CD14-positive monocyte (primary cell): ENCODE results near the gene DEF6. TPM values are rescaled to one million over a fixed set of nuclear protein-coding genes. Genes with fewer than 3 reads are reported as not detected.

Experiments used
- DNase-seq, 3 donors: peaks; one replicate each; pipeline ENCODE4 v3.0.0-alpha.2; 2011 to 2022
- H2AFZ ChIP-seq: 2 replicates; pipeline ENCODE4 v1.6.0; 2012; ENCODE audit warnings: mild to moderate bottlenecking, low read depth, low read length, inconsistent platforms; ENCODE audit not compliant: insufficient read depth, poor library complexity, severe bottlenecking
- H3K27ac ChIP-seq, 2 donors: 1 replicate in 1 of 2; 2 replicates in 1 of 2; pipeline ENCODE4 v1.5.1; 2012 to 2013; ENCODE audit warnings: low read length in 2 of 2, control low read depth in 1 of 2, inconsistent platforms in 1 of 2, low read depth in 1 of 2, mild to moderate bottlenecking in 1 of 2
- H3K27me3 ChIP-seq, 2 donors: one replicate each; pipeline versions ENCODE4 v1.6.0 to v1.6.1; 2011 to 2013; ENCODE audit warnings: low read length in 2 of 2; ENCODE audit not compliant: control insufficient read depth in 2 of 2, insufficient read depth in 2 of 2
- H3K36me3 ChIP-seq, 2 donors: replicated peaks in 1 of 2; 1 replicate in 1 of 2; 2 replicates in 1 of 2; pipeline versions ENCODE4 v1.5.1 to v1.6.1; 2012 to 2013; ENCODE audit warnings: low read length in 2 of 2, control low read depth in 1 of 2, inconsistent platforms in 1 of 2, mild to moderate bottlenecking in 1 of 2; ENCODE audit not compliant: insufficient read depth in 2 of 2, control insufficient read depth in 1 of 2
- H3K4me1 ChIP-seq, 2 donors: 1 replicate in 1 of 2; 2 replicates in 1 of 2; pipeline versions ENCODE4 v1.5.1 to v1.6.1; 2012 to 2013; ENCODE audit warnings: low read length in 2 of 2, control low read depth in 1 of 2, inconsistent platforms in 1 of 2, mild to moderate bottlenecking in 1 of 2, moderate library complexity in 1 of 2; ENCODE audit not compliant: insufficient read depth in 2 of 2, control insufficient read depth in 1 of 2
- H3K4me2 ChIP-seq: replicated peaks from 2 replicates; pipeline ENCODE3; 2012; ENCODE audit warnings: low read length, moderate library complexity, mild to moderate bottlenecking; ENCODE audit not compliant: poor library complexity, severe bottlenecking; ENCODE audit errors: extremely low read depth
- H3K4me3 ChIP-seq, 3 experiments: fragments of 200-600 bp in 1 of 3; sonication (generic) in 1 of 3; replicated peaks in 1 of 3; 1 replicate in 2 of 3; 2 replicates in 1 of 3; pipeline ENCODE4 v1.5.1; 2011 to 2013; ENCODE audit warnings: low read length in 3 of 3, mild to moderate bottlenecking in 3 of 3, control low read depth in 2 of 3, low read depth in 2 of 3, inconsistent platforms in 1 of 3, moderate library complexity in 1 of 3
- H3K79me2 ChIP-seq: 2 replicates; pipeline ENCODE4 v1.6.0; 2012; ENCODE audit warnings: mild to moderate bottlenecking, control low read depth, inconsistent platforms, low read length, moderate library complexity; ENCODE audit not compliant: insufficient read depth
- H3K9ac ChIP-seq: 2 replicates; pipeline ENCODE4 v1.6.0; 2017; ENCODE audit warnings: low read length, mild to moderate bottlenecking; ENCODE audit not compliant: insufficient read depth, poor library complexity, severe bottlenecking
- H3K9me3 ChIP-seq, 2 donors: replicated peaks in 1 of 2; 1 replicate in 1 of 2; 2 replicates in 1 of 2; pipeline versions ENCODE4 v1.5.1 to v1.6.1; 2012 to 2013; ENCODE audit warnings: low read length in 2 of 2, control low read depth in 1 of 2; ENCODE audit not compliant: control insufficient read depth in 1 of 2, insufficient read depth in 1 of 2
- H4K20me1 ChIP-seq: 2 replicates; pipeline ENCODE4 v1.6.0; 2012; ENCODE audit warnings: mild to moderate bottlenecking, low read length, control low read depth, moderate library complexity; ENCODE audit not compliant: insufficient read depth
- H3K27ac Mint-ChIP-seq, 7 donors: one replicate each; pipeline ENCODE4 v1.8.0; 2020; ENCODE audit warnings: mild to moderate bottlenecking in 7 of 7, mixed read lengths in 7 of 7, moderate library complexity in 6 of 7, inconsistent platforms in 2 of 7
- H3K27me3 Mint-ChIP-seq, 3 donors: one replicate each; pipeline ENCODE4 v1.8.0; 2021 to 2022; ENCODE audit warnings: low read depth in 3 of 3, mild to moderate bottlenecking in 3 of 3, mixed read lengths in 3 of 3, moderate library complexity in 3 of 3, inconsistent platforms in 1 of 3
- H3K36me3 Mint-ChIP-seq, 2 donors: one replicate each; pipeline ENCODE4 v1.8.0; 2020; ENCODE audit warnings: mixed read lengths in 2 of 2, inconsistent platforms in 1 of 2, mild to moderate bottlenecking in 1 of 2
- H3K4me1 Mint-ChIP-seq: one replicate; pipeline ENCODE4 v1.8.0; 2020; ENCODE audit warnings: mild to moderate bottlenecking, mixed read lengths
- H3K4me3 Mint-ChIP-seq, 2 donors: one replicate each; pipeline ENCODE4 v1.8.0; 2020; ENCODE audit warnings: mild to moderate bottlenecking in 2 of 2, mixed read lengths in 2 of 2, moderate library complexity in 1 of 2
- H3K9me3 Mint-ChIP-seq, 7 donors: one replicate each; pipeline ENCODE4 v1.8.0; 2020 to 2022; ENCODE audit warnings: mixed read lengths in 7 of 7, mild to moderate bottlenecking in 6 of 7, moderate library complexity in 6 of 7, inconsistent platforms in 2 of 7
- WGBS: methylation state at CpG from one replicate; pipeline ENCODE4 v1.1.5; 2013; ENCODE audit warnings: missing lambda C conversion rate; ENCODE audit not compliant: insufficient coverage; 5-methylcytosine and 5-hydroxymethylcytosine counted together
- intact Hi-C, 2 donors: fragments of 100-400 bp; cut with micrococcal nuclease; formaldehyde crosslinking; loops; one replicate each; pipeline versions ENCODE4 v1.15.0 to v1.15.1; 2023
- polyA plus RNA-seq, 3 donors: library from polyadenylated mRNA; depleted of rRNA in 1 of 3; unstranded in 2 of 3; stranded (reverse) in 1 of 3; fragments of 300-500 nt in 2 of 3; fragments of >200 nt in 1 of 3; fragmentation: Illumina TruSeq in 2 of 3; gene quantifications; 1 replicate in 2 of 3; 2 replicates in 1 of 3; pipeline ENCODE4 v1.2.3, GENCODE V29; 2012 to 2021
- TF ChIP-seq, protein P1 (sequence below): fragments of 200-600 bp; IDR thresholded peaks from one replicate; pipeline ENCODE4 v1.8.0; 2022; ENCODE audit warnings: antibody characterized with exemption, mild to moderate bottlenecking

Gene DEF6
- polyA plus RNA-seq, 3 donors, result 41.2 to 110 (median 59.3) TPM

DNA sequence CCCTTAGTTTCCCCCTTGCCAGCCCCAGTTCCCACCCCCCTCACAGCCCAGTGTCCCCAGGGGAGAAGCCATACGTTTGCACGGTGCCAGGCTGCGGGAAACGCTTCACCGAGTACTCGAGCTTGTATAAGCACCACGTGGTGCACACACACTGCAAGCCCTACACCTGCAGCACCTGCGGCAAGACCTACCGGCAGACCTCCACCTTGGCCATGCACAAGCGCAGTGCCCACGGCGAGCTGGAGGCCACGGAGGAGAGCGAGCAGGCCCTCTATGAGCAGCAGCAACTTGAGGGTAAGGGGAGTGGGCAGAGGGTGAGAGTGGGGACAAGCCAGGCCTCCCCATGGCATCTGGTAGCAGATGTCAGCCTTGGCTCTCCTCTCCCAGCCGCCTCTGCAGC lies 5.1 kb upstream of the DEF6 start:
- peaks cover 82 to 94% of the 10 kb centered on the region in 2 donors for H3K36me3 Mint-ChIP-seq
- Histone ChIP-seq H3K4me1 (peaks cover 11 to 12% of the 10 kb centered on the region in 2 donors), H3K4me3 (no peak overlapping the region), H3K27me3 (no peaks in the 10 kb centered on the region), H3K9me3 (no peaks in the 10 kb centered on the region), H3K79me2 (peaks cover 3% of the 10 kb centered on the region), H3K36me3 (peaks cover 76 to 90% of the 10 kb centered on the region in 2 donors), H4K20me1 (no peaks in the 10 kb centered on the region), H3K9ac (no peak overlapping the region), H2AFZ (no peak overlapping the region), H3K27ac (no peak overlapping the region), H3K4me2 (no peak overlapping the region)
- peak overlapping the region in 2 of 7 donors; percentile 1 to 36 for H3K27ac Mint-ChIP-seq
- DNase-seq, result no peak
- TF ChIP-seq, protein P1, sequence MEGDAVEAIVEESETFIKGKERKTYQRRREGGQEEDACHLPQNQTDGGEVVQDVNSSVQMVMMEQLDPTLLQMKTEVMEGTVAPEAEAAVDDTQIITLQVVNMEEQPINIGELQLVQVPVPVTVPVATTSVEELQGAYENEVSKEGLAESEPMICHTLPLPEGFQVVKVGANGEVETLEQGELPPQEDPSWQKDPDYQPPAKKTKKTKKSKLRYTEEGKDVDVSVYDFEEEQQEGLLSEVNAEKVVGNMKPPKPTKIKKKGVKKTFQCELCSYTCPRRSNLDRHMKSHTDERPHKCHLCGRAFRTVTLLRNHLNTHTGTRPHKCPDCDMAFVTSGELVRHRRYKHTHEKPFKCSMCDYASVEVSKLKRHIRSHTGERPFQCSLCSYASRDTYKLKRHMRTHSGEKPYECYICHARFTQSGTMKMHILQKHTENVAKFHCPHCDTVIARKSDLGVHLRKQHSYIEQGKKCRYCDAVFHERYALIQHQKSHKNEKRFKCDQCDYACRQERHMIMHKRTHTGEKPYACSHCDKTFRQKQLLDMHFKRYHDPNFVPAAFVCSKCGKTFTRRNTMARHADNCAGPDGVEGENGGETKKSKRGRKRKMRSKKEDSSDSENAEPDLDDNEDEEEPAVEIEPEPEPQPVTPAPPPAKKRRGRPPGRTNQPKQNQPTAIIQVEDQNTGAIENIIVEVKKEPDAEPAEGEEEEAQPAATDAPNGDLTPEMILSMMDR, result no peak
- peaks cover 12% of the 10 kb centered on the region for H3K4me1 Mint-ChIP-seq
- no peaks in the 10 kb centered on the region for H3K9me3 Mint-ChIP-seq
- 82% methylated on average over 15 of the region's 15 CpGs for WGBS
- intact Hi-C loops, result loop anchor here (5.0 to 10.0 kb wide), 2 partner anchors 35 to 442 kb away; partner anchors contain the start of gene ARMC12 (in 1 of the 2)
- no peak overlapping the region for H3K4me3 Mint-ChIP-seq
- H3K27me3 Mint-ChIP-seq, result no peaks in the 10 kb centered on the region

DNA sequence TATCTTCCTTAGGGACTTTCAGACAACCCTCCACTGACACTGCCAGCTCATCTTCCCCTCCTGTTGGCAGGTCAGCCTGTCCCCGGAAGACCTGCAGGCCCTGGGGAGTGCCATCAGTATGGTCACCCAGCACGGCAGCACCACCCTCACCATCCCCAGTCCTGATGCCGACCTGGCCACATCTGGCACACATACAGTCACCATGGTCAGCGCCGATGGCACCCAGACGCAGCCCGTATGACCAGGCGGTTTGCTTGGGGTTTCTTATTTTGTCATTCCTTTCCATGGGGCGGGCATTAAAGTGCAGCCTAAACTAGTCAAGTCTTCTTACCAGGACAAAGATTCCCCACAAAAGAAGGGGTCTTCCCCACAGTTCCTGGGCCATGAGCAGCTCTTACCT lies 3.9 kb upstream of the DEF6 start:
- DNase-seq, result no peak
- H3K27me3 Mint-ChIP-seq, result peaks cover 0 to 2% (median 0%) of the 10 kb centered on the region in 3 donors
- intact Hi-C loops, result loop anchor here (5.0 to 10.0 kb wide), 2 partner anchors 34 to 441 kb away; partner anchors contain the start of gene ARMC12 (in 1 of the 2)

More for the DNA sequence above, 3.9 kb upstream of the DEF6 start:
- no peaks in the 10 kb centered on the region for H3K9me3 ChIP-seq
- H3K36me3 ChIP-seq, result peaks cover 65 to 78% of the 10 kb centered on the region in 2 donors
- H3K4me2 ChIP-seq, result no peak overlapping the region
- H3K9ac ChIP-seq, result no peak overlapping the region
- no peaks in the 10 kb centered on the region for H3K9me3 Mint-ChIP-seq
- no peak overlapping the region for H3K4me3 ChIP-seq
- no peaks in the 10 kb centered on the region for H3K27me3 ChIP-seq
- H3K27ac Mint-ChIP-seq, result peak overlapping the region in 1 of 7 donors; percentile 78
- H2AFZ ChIP-seq, result no peak overlapping the region
- peaks cover 70 to 82% of the 10 kb centered on the region in 2 donors for H3K36me3 Mint-ChIP-seq
- WGBS, result 94% methylated on average over 9 of the region's 9 CpGs
- peaks cover 18% of the 10 kb centered on the region for H3K4me1 Mint-ChIP-seq
- peaks cover 15% of the 10 kb centered on the region for H3K79me2 ChIP-seq
- TF ChIP-seq, protein P1, result no peak
- peaks cover 21 to 24% of the 10 kb centered on the region in 2 donors for H3K4me1 ChIP-seq
- H3K27ac ChIP-seq, result no peak overlapping the region
- no peaks in the 10 kb centered on the region for H4K20me1 ChIP-seq
- no peak overlapping the region for H3K4me3 Mint-ChIP-seq
